CD4-positive, CD25-positive, alpha-beta regulatory T cell (primary cell): ENCODE data around the gene PCSK1. TPM values are rescaled to one million over a fixed set of nuclear protein-coding genes. Genes with fewer than 3 reads are reported as not detected.

ENCODE experiments used
- ATAC-seq, 2 donors: fragments of 150-1000 bp; cut with Tn5 transposase; one replicate each; pipeline ENCODE4 v1.10.0; 2021; ENCODE audit warnings: low read depth in 2 of 2, moderate number of reproducible peaks in 2 of 2, moderate library complexity in 1 of 2
- DNase-seq, 3 donors: peaks; one replicate each; pipeline versions ENCODE4 v3.0.0 to v3.0.0-alpha.2; 2012 to 2022; ENCODE audit warnings: mixed read lengths in 1 of 3
- H3K27ac ChIP-seq: one replicate; pipeline ENCODE4 v1.7.0; 2013; ENCODE audit warnings: mild to moderate bottlenecking, low read length; ENCODE audit not compliant: insufficient read depth, poor library complexity, severe bottlenecking
- H3K27me3 ChIP-seq: one replicate; pipeline ENCODE4 v1.7.0; 2013; ENCODE audit warnings: low read length; ENCODE audit not compliant: control insufficient read depth, insufficient read depth
- H3K36me3 ChIP-seq: one replicate; pipeline ENCODE4 v1.7.0; 2013; ENCODE audit warnings: mild to moderate bottlenecking, low read length, moderate library complexity; ENCODE audit not compliant: control insufficient read depth, insufficient read depth
- H3K4me1 ChIP-seq: 2 replicates; pipeline ENCODE4 v1.7.0; 2013; ENCODE audit warnings: mild to moderate bottlenecking, low read length; ENCODE audit not compliant: insufficient read depth, control insufficient read depth, poor library complexity, severe bottlenecking
- H3K4me3 ChIP-seq: one replicate; pipeline ENCODE4 v1.7.0; 2013; ENCODE audit warnings: low read depth, mild to moderate bottlenecking, low read length, moderate library complexity
- H3K9me3 ChIP-seq, 2 experiments: 1 replicate in 1 of 2; 2 replicates in 1 of 2; pipeline ENCODE4 v1.7.0; 2013; ENCODE audit warnings: low read length in 2 of 2, mild to moderate bottlenecking in 1 of 2, moderate library complexity in 1 of 2; ENCODE audit not compliant: control insufficient read depth in 2 of 2
- H3K27ac Mint-ChIP-seq, 3 donors: one replicate each; pipeline ENCODE4 v1.8.0; 2020 to 2022; ENCODE audit warnings: mild to moderate bottlenecking in 3 of 3, mixed read lengths in 3 of 3, moderate library complexity in 2 of 3
- H3K27me3 Mint-ChIP-seq: one replicate; pipeline ENCODE4 v1.8.0; 2022; ENCODE audit warnings: mild to moderate bottlenecking, mixed read lengths
- H3K36me3 Mint-ChIP-seq: one replicate; pipeline ENCODE4 v1.8.0; 2020; ENCODE audit warnings: mixed read lengths
- H3K4me1 Mint-ChIP-seq, 4 donors: one replicate each; pipeline ENCODE4 v1.8.0; 2020 to 2022; ENCODE audit warnings: mixed read lengths in 4 of 4, mild to moderate bottlenecking in 1 of 4
- H3K4me3 Mint-ChIP-seq, 4 donors: one replicate each; pipeline ENCODE4 v1.8.0; 2020 to 2022; ENCODE audit warnings: mild to moderate bottlenecking in 4 of 4, mixed read lengths in 4 of 4, moderate library complexity in 3 of 4
- H3K9me3 Mint-ChIP-seq, 7 donors: one replicate each; pipeline ENCODE4 v1.8.0; 2020 to 2022; ENCODE audit warnings: mixed read lengths in 7 of 7, mild to moderate bottlenecking in 3 of 7, moderate library complexity in 2 of 7
- polyA plus RNA-seq, 4 donors: library from polyadenylated mRNA; unstranded; fragments of 300-500 nt; fragmentation: Illumina TruSeq; gene quantifications; one replicate each; pipeline ENCODE4 v1.2.3, GENCODE V29; 2021
- total RNA-seq: library from RNA; stranded (reverse); gene quantifications from one replicate; pipeline ENCODE4 v1.2.3, GENCODE V29; 2022

Gene PCSK1
- total and polyA plus RNA-seq, 5 donors from 2014 or later, result not detected

- H3K27ac ChIP-seq, result no peak overlapping the region
- no peaks in the 10 kb centered on the region for H3K9me3 ChIP-seq
- ATAC-seq (no peak), DNase-seq (no peak)
- H3K27me3 ChIP-seq, result peaks cover 8% of the 10 kb centered on the region
- peaks cover 14% of the 10 kb centered on the region for H3K27me3 Mint-ChIP-seq
- no peak overlapping the region for H3K27ac Mint-ChIP-seq
- no peaks in the 10 kb centered on the region for H3K4me1 Mint-ChIP-seq
- no peaks in the 10 kb centered on the region for H3K9me3 Mint-ChIP-seq
- no peak overlapping the region for H3K4me3 Mint-ChIP-seq
- no peaks in the 10 kb centered on the region for H3K36me3 ChIP-seq
- no peak overlapping the region for H3K4me3 ChIP-seq
- no peaks in the 10 kb centered on the region for H3K4me1 ChIP-seq
- no peaks in the 10 kb centered on the region for H3K36me3 Mint-ChIP-seq
These were observed 17.2 kb downstream of the PCSK1 start for GRCh38 chr5:96415897-96416296.

DNA sequence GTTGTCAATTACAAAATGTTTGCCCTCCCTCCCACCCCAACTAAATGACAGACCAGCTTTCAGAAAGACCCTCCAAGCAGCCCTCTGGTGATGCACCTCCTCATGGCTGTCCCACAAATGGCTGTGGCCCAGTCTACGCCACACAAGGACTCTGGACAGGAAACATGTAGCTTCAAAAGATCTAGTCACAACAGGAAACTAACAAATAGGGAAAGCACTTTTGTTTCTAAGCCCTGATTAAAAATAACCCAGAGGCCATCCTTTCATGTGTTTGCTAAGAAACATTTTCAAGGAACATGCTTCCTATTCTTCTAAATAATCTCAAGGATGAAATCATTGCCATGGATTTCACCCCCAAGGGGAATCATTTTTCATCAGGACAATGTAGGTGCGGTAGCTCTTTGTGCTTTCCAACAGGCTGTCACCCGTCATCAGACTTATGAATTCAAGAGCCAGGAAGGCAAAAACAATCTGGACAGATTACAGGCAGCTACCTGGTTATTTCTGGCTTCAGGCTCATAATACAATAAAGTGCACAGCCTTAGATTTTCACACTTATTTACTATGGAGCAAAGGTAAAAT lies 20.1 kb downstream of the PCSK1 start:
- Histone ChIP-seq H3K27me3 (no peaks in the 10 kb centered on the region), H3K4me3 (no peak overlapping the region), H3K4me1 (no peaks in the 10 kb centered on the region), H3K27ac (no peak overlapping the region), H3K9me3 (no peaks in the 10 kb centered on the region), H3K36me3 (no peaks in the 10 kb centered on the region)
- Mint-ChIP-seq H3K4me3 (no peak overlapping the region), H3K4me1 (no peaks in the 10 kb centered on the region), H3K27me3 (peaks cover 21% of the 10 kb centered on the region), H3K27ac (no peak overlapping the region), H3K9me3 (no peaks in the 10 kb centered on the region), H3K36me3 (no peaks in the 10 kb centered on the region)
- no peak for ATAC-seq
- DNase-seq, result no peak

GRCh38 chr5:96410013-96410412 lies 23.0 kb downstream of the PCSK1 start:
- Mint-ChIP-seq H3K4me3 (no peak overlapping the region), H3K27ac (no peak overlapping the region), H3K27me3 (peaks cover 22% of the 10 kb centered on the region), H3K9me3 (no peaks in the 10 kb centered on the region), H3K36me3 (no peaks in the 10 kb centered on the region), H3K4me1 (no peaks in the 10 kb centered on the region)
- no peak overlapping the region for H3K4me3 ChIP-seq
- no peak overlapping the region for H3K27ac ChIP-seq
- ATAC-seq (no peak), DNase-seq (no peak)
- H3K4me1 ChIP-seq, result no peaks in the 10 kb centered on the region
- no peaks in the 10 kb centered on the region for H3K9me3 ChIP-seq
- H3K27me3 ChIP-seq, result peaks cover 5% of the 10 kb centered on the region
- no peaks in the 10 kb centered on the region for H3K36me3 ChIP-seq

DNA sequence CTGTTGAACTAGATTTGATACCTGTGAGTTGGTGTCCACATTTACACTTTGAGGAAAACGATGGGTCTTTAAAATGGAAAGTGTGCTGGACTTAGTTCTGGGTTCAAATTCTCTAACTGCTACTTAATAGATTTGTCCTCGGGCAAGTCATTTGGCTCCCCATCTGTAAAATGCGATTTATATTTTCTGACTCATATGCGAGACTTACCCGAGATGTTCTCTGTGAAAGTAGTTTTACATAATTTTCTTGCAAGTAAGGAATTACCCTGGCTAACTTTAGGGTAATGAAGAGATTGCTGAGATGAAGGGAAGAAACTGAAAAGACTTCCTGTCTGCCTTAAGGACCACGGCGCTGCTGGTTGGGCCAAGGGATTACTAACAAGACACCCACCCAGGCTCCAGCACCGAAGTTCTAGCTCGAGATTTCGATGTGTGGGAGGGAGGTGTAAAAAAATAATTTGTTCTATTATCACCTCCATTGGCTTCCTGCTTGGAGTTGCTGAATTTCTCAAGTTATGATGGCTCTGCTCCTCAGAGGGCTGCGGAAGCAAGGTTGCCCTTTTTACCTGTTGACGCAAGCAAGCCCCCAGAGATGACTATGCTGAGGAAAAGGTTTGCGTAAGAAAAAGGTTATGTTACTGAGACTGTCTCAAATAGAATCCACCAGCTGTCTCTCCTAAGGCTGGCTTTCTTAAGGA lies 24.1 kb downstream of the PCSK1 start:
- H3K4me1 Mint-ChIP-seq, result no peaks in the 10 kb centered on the region
- H3K9me3 Mint-ChIP-seq, result no peaks in the 10 kb centered on the region
- H3K36me3 Mint-ChIP-seq, result no peaks in the 10 kb centered on the region
- no peak overlapping the region for H3K4me3 Mint-ChIP-seq
- ATAC-seq (no peak), DNase-seq (no peak)
- no peak overlapping the region for H3K27ac Mint-ChIP-seq
- H3K9me3 ChIP-seq, result no peaks in the 10 kb centered on the region
- H3K4me3 ChIP-seq, result no peak overlapping the region
- peaks cover 22% of the 10 kb centered on the region for H3K27me3 Mint-ChIP-seq
- peaks cover 5% of the 10 kb centered on the region for H3K27me3 ChIP-seq
- no peaks in the 10 kb centered on the region for H3K4me1 ChIP-seq
- H3K27ac ChIP-seq, result no peak overlapping the region
- H3K36me3 ChIP-seq, result no peaks in the 10 kb centered on the region

- Mint-ChIP-seq H3K27me3 (peaks cover 22% of the 10 kb centered on the region), H3K9me3 (no peaks in the 10 kb centered on the region), H3K36me3 (no peaks in the 10 kb centered on the region), H3K4me1 (no peaks in the 10 kb centered on the region), H3K4me3 (no peak overlapping the region), H3K27ac (no peak overlapping the region)
- Histone ChIP-seq H3K27me3 (peaks cover 5% of the 10 kb centered on the region), H3K36me3 (no peaks in the 10 kb centered on the region), H3K27ac (no peak overlapping the region), H3K9me3 (no peaks in the 10 kb centered on the region), H3K4me3 (no peak overlapping the region), H3K4me1 (no peaks in the 10 kb centered on the region)
- no peak for DNase-seq
- no peak for ATAC-seq
These were observed 24.8 kb downstream of the PCSK1 start for GRCh38 chr5:96408210-96408777.

- no peaks in the 10 kb centered on the region for H3K4me1 ChIP-seq
- H3K4me3 ChIP-seq, result no peak overlapping the region
- H3K36me3 Mint-ChIP-seq, result no peaks in the 10 kb centered on the region
- ATAC-seq, result no peak
- H3K9me3 Mint-ChIP-seq, result no peaks in the 10 kb centered on the region
- peaks cover 5% of the 10 kb centered on the region for H3K27me3 ChIP-seq
- H3K36me3 ChIP-seq, result no peaks in the 10 kb centered on the region
- no peak overlapping the region for H3K27ac ChIP-seq
- no peaks in the 10 kb centered on the region for H3K4me1 Mint-ChIP-seq
- no peaks in the 10 kb centered on the region for H3K9me3 ChIP-seq
- no peak for DNase-seq
- no peak overlapping the region for H3K4me3 Mint-ChIP-seq
- H3K27me3 Mint-ChIP-seq, result peaks cover 22% of the 10 kb centered on the region
- no peak overlapping the region for H3K27ac Mint-ChIP-seq
These were observed 25.6 kb downstream of the PCSK1 start for GRCh38 chr5:96407436-96407835.

- H3K4me1 ChIP-seq, result no peaks in the 10 kb centered on the region
- Mint-ChIP-seq H3K27ac (no peak overlapping the region), H3K4me1 (no peaks in the 10 kb centered on the region), H3K4me3 (no peak overlapping the region), H3K36me3 (no peaks in the 10 kb centered on the region), H3K27me3 (peaks cover 24% of the 10 kb centered on the region), H3K9me3 (no peaks in the 10 kb centered on the region)
- DNase-seq (no peak), ATAC-seq (no peak)
- H3K27ac ChIP-seq, result no peak overlapping the region
- no peak overlapping the region for H3K4me3 ChIP-seq
- H3K36me3 ChIP-seq, result no peaks in the 10 kb centered on the region
- peaks cover 5% of the 10 kb centered on the region for H3K27me3 ChIP-seq
- H3K9me3 ChIP-seq, result no peaks in the 10 kb centered on the region
These were observed 28.7 kb downstream of the PCSK1 start for GRCh38 chr5:96404191-96404867.
